HEK293 (cell line): ENCODE measurements around the gene COBL.

Experiments used
- CTCF ChIA-PET: fragments of 350-600 bp; formaldehyde crosslinking; extraction: SDS; loops from one replicate; lab custom pipeline; 2021; ENCODE audit warnings: antibody characterized with exemption; lab: Yijun Ruan, JAX
- POLR2A ChIA-PET: fragments of 300-600 bp; formaldehyde crosslinking; extraction: SDS; loops from one replicate; lab custom pipeline; 2020; ENCODE audit warnings: antibody characterized with exemption, inconsistent platforms; lab: Yijun Ruan, JAX
- H3K27ac ChIP-seq: fragments of 200-500 bp; sonication (Bioruptor generic); 2 replicates; pipeline ENCODE4 v1.5.1; 2014; ENCODE audit warnings: low read depth, low read length, control low read depth, inconsistent platforms; ENCODE audit errors: extremely low read depth
- H3K36me3 ChIP-seq, 2 experiments: fragments of 200-500 bp in 1 of 2; sonication (Bioruptor generic) in 1 of 2; 1 replicate in 1 of 2; 2 replicates in 1 of 2; pipeline ENCODE4 v1.5.1; 2014 to 2017; ENCODE audit warnings: inconsistent platforms in 2 of 2, low read length in 2 of 2; ENCODE audit not compliant: control insufficient read depth in 2 of 2, insufficient read depth in 1 of 2
- H3K4me1 ChIP-seq: fragments of 200-500 bp; sonication (Bioruptor generic); 2 replicates; pipeline ENCODE4 v1.5.1; 2014; ENCODE audit warnings: mild to moderate bottlenecking, low read length, inconsistent platforms; ENCODE audit not compliant: control insufficient read depth, insufficient read depth
- H3K4me3 ChIP-seq: 2 replicates; pipeline ENCODE4 v1.5.1; 2011; ENCODE audit warnings: low read depth, mild to moderate bottlenecking, control low read depth, low read length, moderate library complexity
- H3K9me3 ChIP-seq: fragments of 200-500 bp; sonication (Bioruptor generic); 2 replicates; pipeline ENCODE4 v1.5.1; 2014; ENCODE audit warnings: low read depth, low read length, inconsistent platforms; ENCODE audit not compliant: control insufficient read depth, insufficient read depth
- GLI2 ChIP-seq: fragments of 450-650 bp; formaldehyde crosslinking; IDR thresholded peaks from 2 replicates; pipeline ENCODE4; 2017; ENCODE audit warnings: missing biosample characterization, missing genetic modification characterization, low read depth, borderline replicate concordance
- GLI4 ChIP-seq: fragments of 450-650 bp; formaldehyde crosslinking; IDR thresholded peaks from 2 replicates; pipeline ENCODE4 v1.5.1; 2016; ENCODE audit warnings: missing biosample characterization, missing genetic modification characterization
- HOXC10 ChIP-seq: sonication (generic); formaldehyde crosslinking; IDR thresholded peaks from 2 replicates; pipeline ENCODE4 v1.8.1; 2023; ENCODE audit warnings: mild to moderate bottlenecking, missing genetic modification reagents
- PRDM1 ChIP-seq: fragments of 450-650 bp; formaldehyde crosslinking; IDR thresholded peaks from 2 replicates; pipeline ENCODE4; 2016; ENCODE audit warnings: missing biosample characterization, missing genetic modification characterization
- ZNF501 ChIP-seq: fragments of 450-650 bp; formaldehyde crosslinking; IDR thresholded peaks from 2 replicates; pipeline ENCODE4 v1.5.1; 2016; ENCODE audit warnings: missing biosample characterization, missing genetic modification characterization
- ZNF585B ChIP-seq: fragments of 450-650 bp; formaldehyde crosslinking; IDR thresholded peaks from 2 replicates; pipeline ENCODE4 v1.5.1; 2016; ENCODE audit warnings: missing biosample characterization, missing genetic modification characterization
- ZNF600 ChIP-seq: fragments of 450-650 bp; formaldehyde crosslinking; IDR thresholded peaks from 2 replicates; pipeline ENCODE4 v1.5.1; 2016; ENCODE audit warnings: missing biosample characterization, missing genetic modification characterization
- ZNF610 ChIP-seq: fragments of 450-650 bp; formaldehyde crosslinking; IDR thresholded peaks from 2 replicates; pipeline ENCODE4 v1.5.1; 2016; ENCODE audit warnings: missing biosample characterization, missing genetic modification characterization, borderline replicate concordance
- ZNF654 ChIP-seq: fragments of 450-650 bp; formaldehyde crosslinking; IDR thresholded peaks from 2 replicates; pipeline ENCODE4 v1.5.1; 2016; ENCODE audit warnings: low read depth, missing biosample characterization, missing genetic modification characterization
- TF ChIP-seq, protein P1 (sequence below): fragments of 450-650 bp; formaldehyde crosslinking; IDR thresholded peaks from 2 replicates; pipeline ENCODE4 v1.5.1; 2016; ENCODE audit warnings: missing biosample characterization, missing genetic modification characterization
- TF ChIP-seq, protein P2 (sequence below): fragments of 450-650 bp; formaldehyde crosslinking; optimal IDR thresholded peaks from 2 replicates; pipeline ENCODE3; 2016; ENCODE audit warnings: missing biosample characterization, mild to moderate bottlenecking, missing genetic modification characterization
- TF ChIP-seq, protein P3 (sequence below): fragments of 450-650 bp; formaldehyde crosslinking; IDR thresholded peaks from 2 replicates; pipeline ENCODE4 v1.5.1; 2016; ENCODE audit warnings: missing biosample characterization, missing genetic modification characterization

COBL gene

DNA sequence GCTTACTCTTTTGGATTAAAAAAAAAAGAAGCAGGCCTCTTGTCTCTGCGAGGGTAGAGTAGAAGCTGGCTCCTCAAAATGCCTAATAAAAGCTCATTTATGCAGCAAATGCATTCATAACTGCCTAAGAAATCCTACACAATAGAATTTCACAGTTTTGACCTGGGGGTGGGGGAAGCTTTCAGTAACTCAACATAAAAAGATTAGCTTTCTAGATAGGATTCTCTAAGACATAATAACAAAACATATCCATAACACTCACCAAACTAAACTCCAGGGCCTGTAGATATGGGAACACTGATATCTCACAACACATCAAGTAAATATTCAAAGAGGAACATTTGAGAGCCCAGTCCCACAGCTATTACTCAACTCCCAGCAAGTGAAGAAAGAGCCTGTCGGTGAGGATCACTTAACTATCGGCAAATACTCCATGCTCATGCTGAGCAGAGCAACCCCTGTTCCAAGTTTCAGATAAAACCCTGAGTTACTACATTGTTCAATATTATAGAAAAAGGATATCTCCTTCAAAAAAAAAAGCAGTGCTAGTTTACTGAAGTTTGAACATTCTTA, 88.1 kb downstream of the COBL start:
- Histone ChIP-seq H3K36me3 (no peaks in the 10 kb centered on the region), H3K27ac (no peak overlapping the region; the same call in 1 of the 2 replicates), H3K4me1 (no peaks in the 10 kb centered on the region; the same call in 1 of the 2 replicates), H3K9me3 (no peaks in the 10 kb centered on the region), H3K4me3 (no peak overlapping the region)
- CTCF ChIA-PET, result interaction anchor here (0.6 to 2.0 kb wide), 9 partner anchors 64 to 539 kb away, joined by 3 to 11 read pairs (median 4); no protein-coding TSS in a partner anchor
- POLR2A ChIA-PET, result no interaction called here
- TF ChIP-seq PRDM1 (tag by site-specific recombination), result no peak
- no peak for TF ChIP-seq ZNF501 (tag by site-specific recombination)
- TF ChIP-seq, protein P1, sequence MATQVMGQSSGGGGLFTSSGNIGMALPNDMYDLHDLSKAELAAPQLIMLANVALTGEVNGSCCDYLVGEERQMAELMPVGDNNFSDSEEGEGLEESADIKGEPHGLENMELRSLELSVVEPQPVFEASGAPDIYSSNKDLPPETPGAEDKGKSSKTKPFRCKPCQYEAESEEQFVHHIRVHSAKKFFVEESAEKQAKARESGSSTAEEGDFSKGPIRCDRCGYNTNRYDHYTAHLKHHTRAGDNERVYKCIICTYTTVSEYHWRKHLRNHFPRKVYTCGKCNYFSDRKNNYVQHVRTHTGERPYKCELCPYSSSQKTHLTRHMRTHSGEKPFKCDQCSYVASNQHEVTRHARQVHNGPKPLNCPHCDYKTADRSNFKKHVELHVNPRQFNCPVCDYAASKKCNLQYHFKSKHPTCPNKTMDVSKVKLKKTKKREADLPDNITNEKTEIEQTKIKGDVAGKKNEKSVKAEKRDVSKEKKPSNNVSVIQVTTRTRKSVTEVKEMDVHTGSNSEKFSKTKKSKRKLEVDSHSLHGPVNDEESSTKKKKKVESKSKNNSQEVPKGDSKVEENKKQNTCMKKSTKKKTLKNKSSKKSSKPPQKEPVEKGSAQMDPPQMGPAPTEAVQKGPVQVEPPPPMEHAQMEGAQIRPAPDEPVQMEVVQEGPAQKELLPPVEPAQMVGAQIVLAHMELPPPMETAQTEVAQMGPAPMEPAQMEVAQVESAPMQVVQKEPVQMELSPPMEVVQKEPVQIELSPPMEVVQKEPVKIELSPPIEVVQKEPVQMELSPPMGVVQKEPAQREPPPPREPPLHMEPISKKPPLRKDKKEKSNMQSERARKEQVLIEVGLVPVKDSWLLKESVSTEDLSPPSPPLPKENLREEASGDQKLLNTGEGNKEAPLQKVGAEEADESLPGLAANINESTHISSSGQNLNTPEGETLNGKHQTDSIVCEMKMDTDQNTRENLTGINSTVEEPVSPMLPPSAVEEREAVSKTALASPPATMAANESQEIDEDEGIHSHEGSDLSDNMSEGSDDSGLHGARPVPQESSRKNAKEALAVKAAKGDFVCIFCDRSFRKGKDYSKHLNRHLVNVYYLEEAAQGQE, result no peak
- TF ChIP-seq GLI4 (tag by site-specific recombination), result no peak
- no peak for TF ChIP-seq GLI2 (tag by site-specific recombination)
- no peak for TF ChIP-seq ZNF610 (tag by site-specific recombination)
- no peak for TF ChIP-seq ZNF654 (tag by site-specific recombination)

DNA sequence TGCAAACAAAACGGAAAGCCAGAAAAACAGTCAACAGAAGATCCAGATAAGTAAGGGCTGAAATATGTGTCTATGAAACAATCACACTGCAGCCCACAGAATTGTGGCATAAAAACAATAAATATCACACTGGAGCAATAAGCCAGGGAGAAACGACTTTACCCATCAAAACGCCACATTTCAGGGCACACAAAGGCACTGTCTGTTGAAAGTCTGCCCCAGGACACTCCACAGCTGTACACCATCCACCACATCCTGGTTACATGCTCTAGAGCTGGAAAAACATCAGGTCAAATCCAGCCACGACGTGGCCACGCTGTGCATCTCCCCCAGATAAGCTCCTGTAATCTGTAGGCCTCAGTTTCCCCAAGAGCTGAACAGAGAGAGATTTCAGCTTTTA, 88.7 kb downstream of the COBL start:
- POLR2A ChIA-PET, result no interaction called here

More for the DNA sequence above, 88.7 kb downstream of the COBL start:
- H3K27ac ChIP-seq, result no peak overlapping the region
- CTCF ChIA-PET, result interaction anchor here (0.6 to 1.7 kb wide), 6 partner anchors 13 to 142 kb away, joined by 3 to 11 read pairs (median 4); no protein-coding TSS in a partner anchor
- H3K36me3 ChIP-seq, result no peaks in the 10 kb centered on the region
- no peaks in the 10 kb centered on the region for H3K9me3 ChIP-seq
- H3K4me3 ChIP-seq, result no peak overlapping the region
- TF ChIP-seq ZNF600 (no peak), HOXC10 (CRISPR knock-in tag) (no peak), ZNF585B (tag by site-specific recombination) (no peak)
- TF ChIP-seq, protein P2, sequence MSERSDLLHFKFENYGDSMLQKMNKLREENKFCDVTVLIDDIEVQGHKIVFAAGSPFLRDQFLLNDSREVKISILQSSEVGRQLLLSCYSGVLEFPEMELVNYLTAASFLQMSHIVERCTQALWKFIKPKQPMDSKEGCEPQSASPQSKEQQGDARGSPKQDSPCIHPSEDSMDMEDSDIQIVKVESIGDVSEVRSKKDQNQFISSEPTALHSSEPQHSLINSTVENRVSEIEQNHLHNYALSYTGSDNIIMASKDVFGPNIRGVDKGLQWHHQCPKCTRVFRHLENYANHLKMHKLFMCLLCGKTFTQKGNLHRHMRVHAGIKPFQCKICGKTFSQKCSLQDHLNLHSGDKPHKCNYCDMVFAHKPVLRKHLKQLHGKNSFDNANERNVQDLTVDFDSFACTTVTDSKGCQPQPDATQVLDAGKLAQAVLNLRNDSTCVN (tag by site-specific recombination), result no peak
- TF ChIP-seq, protein P3, sequence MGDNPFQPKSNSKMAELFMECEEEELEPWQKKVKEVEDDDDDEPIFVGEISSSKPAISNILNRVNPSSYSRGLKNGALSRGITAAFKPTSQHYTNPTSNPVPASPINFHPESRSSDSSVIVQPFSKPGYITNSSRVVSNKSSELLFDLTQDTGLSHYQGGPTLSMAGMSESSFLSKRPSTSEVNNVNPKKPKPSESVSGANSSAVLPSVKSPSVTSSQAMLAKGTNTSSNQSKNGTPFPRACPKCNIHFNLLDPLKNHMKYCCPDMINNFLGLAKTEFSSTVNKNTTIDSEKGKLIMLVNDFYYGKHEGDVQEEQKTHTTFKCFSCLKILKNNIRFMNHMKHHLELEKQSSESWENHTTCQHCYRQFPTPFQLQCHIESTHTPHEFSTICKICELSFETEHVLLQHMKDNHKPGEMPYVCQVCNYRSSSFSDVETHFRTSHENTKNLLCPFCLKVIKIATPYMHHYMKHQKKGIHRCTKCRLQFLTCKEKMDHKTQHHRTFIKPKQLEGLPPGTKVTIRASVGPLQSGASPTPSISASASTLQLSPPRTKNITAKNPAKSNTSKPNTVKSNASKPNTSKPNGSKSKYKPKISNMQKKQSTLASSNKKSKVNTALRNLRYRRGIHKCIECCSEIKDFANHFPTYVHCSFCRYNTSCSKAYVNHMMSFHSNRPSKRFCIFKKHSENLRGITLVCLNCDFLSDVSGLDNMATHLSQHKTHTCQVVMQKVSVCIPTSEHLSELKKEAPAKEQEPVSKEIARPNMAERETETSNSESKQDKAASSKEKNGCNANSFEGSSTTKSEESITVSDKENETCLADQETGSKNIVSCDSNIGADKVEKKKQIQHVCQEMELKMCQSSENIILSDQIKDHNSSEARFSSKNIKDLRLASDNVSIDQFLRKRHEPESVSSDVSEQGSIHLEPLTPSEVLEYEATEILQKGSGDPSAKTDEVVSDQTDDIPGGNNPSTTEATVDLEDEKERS (tag by site-specific recombination), result no peak
- H3K4me1 ChIP-seq, result no peaks in the 10 kb centered on the region; the same call in 1 of the 2 replicates
